Endothelial cell of umbilical vein (primary cell): ENCODE results near the gene UBE2L3. TPM values are rescaled to one million over a fixed set of nuclear protein-coding genes. Genes with fewer than 3 reads are reported as not detected.

Experiments
- BruUV-seq: library from RNA; stranded (reverse); fragments of 400-500 nt; replicated peaks from 2 replicates; lab custom pipeline; 2021; lab: Mats Ljungman, UMichigan
- CTCF ChIA-PET: fragments of 300-600, 350-600 bp; sonication (Branson Sonifier 250); formaldehyde crosslinking; loops from one replicate; lab custom pipeline; 2021; ENCODE audit warnings: antibody characterized with exemption, inconsistent platforms; lab: Charles Lee
- POLR2A ChIA-PET: fragments of 300-600, 350-600 bp; sonication (Branson Sonifier 250); formaldehyde crosslinking; loops from one replicate; lab custom pipeline; 2021; ENCODE audit warnings: antibody characterized with exemption, inconsistent platforms; lab: Charles Lee
- DNase-seq: peaks from one replicate; pipeline ENCODE4 v3.0.0-alpha.2; 2011; ENCODE audit warnings: low read depth, low spot score
- FAIRE-seq: peaks from 2 replicates; lab custom pipeline; 2011; peaks lifted over from hg19 to GRCh38; lab: Jason Lieb, UNC
- H2AFZ ChIP-seq: 2 replicates; pipeline ENCODE4 v1.6.0; 2012; ENCODE audit warnings: low read depth, low read length, control low read depth, inconsistent platforms
- H3K27ac ChIP-seq: 2 replicates; pipeline ENCODE4 v1.5.1; 2011; ENCODE audit warnings: low read depth, mild to moderate bottlenecking, control low read depth, low read length, moderate library complexity; ENCODE audit not compliant: insufficient read depth
- H3K27me3 ChIP-seq, 2 experiments: 2 replicates each; pipeline versions ENCODE4 v1.6.0 to v1.6.1; 2011; ENCODE audit warnings: low read length in 2 of 2, mixed read lengths in 1 of 2; ENCODE audit not compliant: control insufficient read depth in 2 of 2, insufficient read depth in 2 of 2
- H3K36me3 ChIP-seq, 2 experiments: 2 replicates in 1 of 2; 3 replicates in 1 of 2; pipeline ENCODE4 v1.5.1; 2011; ENCODE audit warnings: low read length in 2 of 2, mild to moderate bottlenecking in 1 of 2, moderate library complexity in 1 of 2; ENCODE audit not compliant: control insufficient read depth in 2 of 2, insufficient read depth in 2 of 2; ENCODE audit errors: extremely low read depth in 1 of 2
- H3K4me1 ChIP-seq: 3 replicates; pipeline ENCODE4 v1.5.1; 2011; ENCODE audit warnings: mild to moderate bottlenecking, low read length; ENCODE audit not compliant: control insufficient read depth, insufficient read depth; ENCODE audit errors: extremely low read depth
- H3K4me2 ChIP-seq: 2 replicates; pipeline ENCODE4 v1.6.1; 2011; ENCODE audit warnings: low read length, control low read depth, mixed read lengths; ENCODE audit not compliant: insufficient read depth
- H3K4me3 ChIP-seq, 3 experiments: fragments of 200-600 bp in 1 of 3; sonication (generic), shearing (Covaris generic) in 1 of 3; replicated peaks in 1 of 3; 2 replicates each; pipeline ENCODE4 v1.5.1; 2011 to 2016; ENCODE audit warnings: control low read depth in 3 of 3, low read length in 3 of 3, mild to moderate bottlenecking in 2 of 3, inconsistent platforms in 1 of 3, low read depth in 1 of 3, moderate library complexity in 1 of 3; ENCODE audit not compliant: insufficient read depth in 1 of 3
- H3K79me2 ChIP-seq: 2 replicates; pipeline ENCODE4 v1.6.0; 2012; ENCODE audit warnings: low read length, inconsistent platforms; ENCODE audit not compliant: control insufficient read depth, insufficient read depth
- H3K9ac ChIP-seq: replicated peaks from 2 replicates; pipeline ENCODE3; 2011; ENCODE audit warnings: low read length, control low read depth; ENCODE audit not compliant: insufficient read depth; ENCODE audit errors: extremely low read depth
- H3K9me1 ChIP-seq: replicated peaks from 3 replicates; pipeline ENCODE4 v1.6.0; 2011; ENCODE audit warnings: mild to moderate bottlenecking, low read length; ENCODE audit not compliant: control insufficient read depth, insufficient read depth; ENCODE audit errors: extremely low read depth
- H3K9me3 ChIP-seq: replicated peaks from 2 replicates; pipeline ENCODE4 v1.5.1; 2012; ENCODE audit warnings: low read length, inconsistent platforms; ENCODE audit not compliant: control insufficient read depth, insufficient read depth
- H4K20me1 ChIP-seq: replicated peaks from 2 replicates; pipeline ENCODE3; 2011; ENCODE audit warnings: mild to moderate bottlenecking, low read length; ENCODE audit not compliant: control insufficient read depth, insufficient read depth; ENCODE audit errors: extremely low read depth
- EZH2 ChIP-seq: IDR thresholded peaks from 2 replicates; pipeline ENCODE4 v1.6.1; 2012; ENCODE audit warnings: borderline replicate concordance, low read depth, mild to moderate bottlenecking, moderate library complexity, low read length, inconsistent platforms; ENCODE audit not compliant: severe bottlenecking
- FOS ChIP-seq: IDR thresholded peaks from 2 replicates; pipeline ENCODE4 v1.6.1; 2011; ENCODE audit warnings: mild to moderate bottlenecking, low read length, moderate library complexity, borderline replicate concordance; ENCODE audit not compliant: insufficient read depth
- GATA2 ChIP-seq: IDR thresholded peaks from 2 replicates; pipeline ENCODE4 v1.7.0; 2011; ENCODE audit warnings: low read depth, mild to moderate bottlenecking, moderate library complexity, mixed read lengths, low read length; ENCODE audit not compliant: insufficient read length, insufficient read depth
- JUN ChIP-seq: IDR thresholded peaks from 2 replicates; pipeline ENCODE4 v1.6.1; 2011; ENCODE audit warnings: borderline replicate concordance, low read depth; ENCODE audit not compliant: insufficient read length, insufficient read depth
- MYC ChIP-seq: IDR thresholded peaks from one replicate; pipeline ENCODE4 v1.6.1; 2011; ENCODE audit warnings: mild to moderate bottlenecking, low read depth, low read length
- POLR2A ChIP-seq: IDR thresholded peaks from 2 replicates; pipeline ENCODE4 v1.6.1; 2012; ENCODE audit warnings: low read depth, mild to moderate bottlenecking, control low read depth, low read length
- POLR2AphosphoS5 ChIP-seq: IDR thresholded peaks from 2 replicates; pipeline ENCODE4 v1.6.1; 2012; ENCODE audit warnings: low read depth, mild to moderate bottlenecking, control low read depth, low read length, moderate library complexity; ENCODE audit not compliant: insufficient read depth
- dilution Hi-C: fragments of 300-500 bp; cut with MboI; formaldehyde crosslinking; loops from one replicate; pipeline ENCODE4 v1.15.0; 2019; ENCODE audit warnings: low sequenced_read_pairs; ENCODE audit not compliant: extremely low pct_ligation_motif_present
- intact Hi-C: fragments of 100-400 bp; cut with micrococcal nuclease; formaldehyde crosslinking; loops from one replicate; pipeline ENCODE4 v1.10.0; 2022
- polyA plus RNA-seq, 4 experiments: library from polyadenylated mRNA; depleted of rRNA in 3 of 4; stranded (reverse) in 3 of 4; unstranded in 1 of 4; fragments of >200 nt; gene quantifications; 2 replicates each; pipeline versions ENCODE4 v1.2.1 to v1.2.3, GENCODE V29; 2011 to 2012; ENCODE audit warnings: missing spikeins in 1 of 4
- total RNA-seq: library from RNA; stranded (reverse); gene quantifications from 2 replicates; pipeline ENCODE4 v1.2.3, GENCODE V29; 2021
- TF ChIP-seq, protein P1 (sequence below), 2 donors: IDR thresholded peaks; 1 replicate in 1 of 2; 2 replicates in 1 of 2; pipeline ENCODE4 v1.5.1; 2011; ENCODE audit warnings: low read length in 2 of 2, mild to moderate bottlenecking in 2 of 2, moderate library complexity in 2 of 2, control low read depth in 1 of 2, inconsistent platforms in 1 of 2, low read depth in 1 of 2; ENCODE audit not compliant: insufficient read depth in 1 of 2; ENCODE audit errors: extremely low read depth in 1 of 2
- TF ChIP-seq, protein P2 (sequence below): IDR thresholded peaks from 2 replicates; pipeline ENCODE4 v1.6.1; 2011; ENCODE audit not compliant: insufficient read depth, insufficient read length

The UBE2L3 gene
- total and polyA plus RNA-seq, 2 donors (not counting 3 experiments of a cell fraction or from before 2014, with no cell fraction given) = 66.0 to 83.5 TPM

DNA sequence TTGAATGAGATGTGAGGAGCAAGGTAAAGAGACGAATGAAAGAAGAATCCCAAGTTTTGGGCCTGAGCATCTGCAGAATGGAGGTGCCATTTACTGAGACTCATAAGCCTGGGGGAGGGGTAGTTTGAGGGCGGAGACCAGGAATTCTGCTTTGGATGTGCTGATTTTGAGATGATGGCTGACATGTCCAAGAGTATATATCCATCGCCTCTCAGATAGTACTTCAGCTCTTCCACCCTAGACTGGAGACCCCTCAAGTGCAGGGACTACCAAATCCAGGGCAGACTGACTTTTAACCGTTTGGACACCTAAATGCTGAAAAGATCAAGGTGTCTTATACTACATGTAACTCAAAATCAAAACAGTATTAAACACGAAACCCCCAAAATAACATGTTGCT, 73.3 kb downstream of the UBE2L3 start:
- Histone ChIP-seq H3K27ac (no peak overlapping the region), H3K27me3 (no peaks in the 10 kb centered on the region), H3K9ac (no peak overlapping the region), H3K4me2 (no peak overlapping the region), H3K9me1 (no peaks in the 10 kb centered on the region), H3K36me3 (peaks cover 0 to 8% of the 10 kb centered on the region in 2 experiments), H3K79me2 (peaks cover 17% of the 10 kb centered on the region), H3K4me3 (no peak overlapping the region), H3K9me3 (no peaks in the 10 kb centered on the region), H2AFZ (no peak overlapping the region), H3K4me1 (peaks cover 14% of the 10 kb centered on the region), H4K20me1 (no peaks in the 10 kb centered on the region)
- no TSS peak for BruUV-seq
- POLR2A ChIA-PET = interaction anchor here (0.9 to 1.4 kb wide), 2 partner anchors 10 to 37 kb away, joined by 4 to 9 read pairs; no protein-coding TSS in a partner anchor
- dilution Hi-C loops (no loop called here), intact Hi-C loops (no loop called here)
- FAIRE-seq (no peak), DNase-seq (no peak)
- TF ChIP-seq POLR2AphosphoS5 (no peak), JUN (no peak), POLR2A (no peak), GATA2 (no peak), FOS (no peak), MYC (no peak), EZH2 (no peak)
- TF ChIP-seq, protein P1, sequence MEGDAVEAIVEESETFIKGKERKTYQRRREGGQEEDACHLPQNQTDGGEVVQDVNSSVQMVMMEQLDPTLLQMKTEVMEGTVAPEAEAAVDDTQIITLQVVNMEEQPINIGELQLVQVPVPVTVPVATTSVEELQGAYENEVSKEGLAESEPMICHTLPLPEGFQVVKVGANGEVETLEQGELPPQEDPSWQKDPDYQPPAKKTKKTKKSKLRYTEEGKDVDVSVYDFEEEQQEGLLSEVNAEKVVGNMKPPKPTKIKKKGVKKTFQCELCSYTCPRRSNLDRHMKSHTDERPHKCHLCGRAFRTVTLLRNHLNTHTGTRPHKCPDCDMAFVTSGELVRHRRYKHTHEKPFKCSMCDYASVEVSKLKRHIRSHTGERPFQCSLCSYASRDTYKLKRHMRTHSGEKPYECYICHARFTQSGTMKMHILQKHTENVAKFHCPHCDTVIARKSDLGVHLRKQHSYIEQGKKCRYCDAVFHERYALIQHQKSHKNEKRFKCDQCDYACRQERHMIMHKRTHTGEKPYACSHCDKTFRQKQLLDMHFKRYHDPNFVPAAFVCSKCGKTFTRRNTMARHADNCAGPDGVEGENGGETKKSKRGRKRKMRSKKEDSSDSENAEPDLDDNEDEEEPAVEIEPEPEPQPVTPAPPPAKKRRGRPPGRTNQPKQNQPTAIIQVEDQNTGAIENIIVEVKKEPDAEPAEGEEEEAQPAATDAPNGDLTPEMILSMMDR (IDR thresholded peaks at IDR 0.05; ENCODE audit: extremely low read depth in 1 of 2, insufficient read depth in 1 of 2, low read depth in 1 of 2, low read length in 2 of 2) = no peak
- TF ChIP-seq, protein P2, sequence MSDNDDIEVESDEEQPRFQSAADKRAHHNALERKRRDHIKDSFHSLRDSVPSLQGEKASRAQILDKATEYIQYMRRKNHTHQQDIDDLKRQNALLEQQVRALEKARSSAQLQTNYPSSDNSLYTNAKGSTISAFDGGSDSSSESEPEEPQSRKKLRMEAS = no peak
- CTCF ChIA-PET = interaction anchor here (1.0 to 3.5 kb wide), 10 partner anchors 8 to 755 kb away, joined by 3 to 41 read pairs (median 6); partner anchors contain the start of genes CCDC116, PPM1F and YDJC
